ENCODE data around the gene MYH8. TPM values are rescaled to one million over a fixed set of nuclear protein-coding genes. Genes with fewer than 3 reads are reported as not detected.
A peak's percentile ranks its signal among the peaks of the same experiment; 100 is the strongest.

Gene MYH8
- total RNA-seq, 1 experiment from 2014 or later, result not detected

GRCh38 chr17:10384175-10384574 is 37.6 kb downstream of the MYH8 start:
- no peak for DNase-seq (ENCODE audit: low read depth)

- no peak for DNase-seq (ENCODE audit: low read depth)
Measured at GRCh38 chr17:10380631-10381408, 40.9 kb downstream of the MYH8 start.

GRCh38 chr17:10372906-10373305 is 48.8 kb downstream of the MYH8 start, which contains the start of gene MYH13:
TSS of gene MYH13 (minus strand) at chr17:10373006. CDS start at chr17:10364530, 8,476 bp downstream.
- no peak for DNase-seq (ENCODE audit: low read depth)

GRCh38 chr17:10370016-10370608 is 51.6 kb downstream of the MYH8 start:
- DNase-seq (ENCODE audit: low read depth), result peak; percentile 31

- DNase-seq (ENCODE audit: low read depth), result no peak
Measured at GRCh38 chr17:10369239-10369638, 52.5 kb downstream of the MYH8 start.

GRCh38 chr17:10368561-10368960 is 53.2 kb downstream of the MYH8 start:
- no peak for DNase-seq (ENCODE audit: low read depth)

GRCh38 chr17:10360578-10360977 is 61.2 kb downstream of the MYH8 start:
- peak; percentile 30 for DNase-seq (ENCODE audit: low read depth)

GRCh38 chr17:10357768-10358167 is 64.0 kb downstream of the MYH8 start:
- DNase-seq (ENCODE audit: low read depth), result no peak

GRCh38 chr17:10354651-10355050 is 67.1 kb downstream of the MYH8 start:
- no peak for DNase-seq (ENCODE audit: low read depth)

GRCh38 chr17:10352893-10353292 is 68.9 kb downstream of the MYH8 start:
- DNase-seq (ENCODE audit: low read depth), result peak; percentile 40

- peak; percentile 25 for DNase-seq (ENCODE audit: low read depth)
Measured at GRCh38 chr17:10349403-10349802, 72.3 kb downstream of the MYH8 start.

- DNase-seq (ENCODE audit: low read depth), result no peak
Measured at GRCh38 chr17:10344816-10345215, 76.9 kb downstream of the MYH8 start.

Other genes with a start within 250 kb of the MYH8 start
- gene GAS7, start 223.3 kb downstream of the MYH8 start, total RNA-seq (2014; rRNA removed; shearing (Covaris generic)), result 0.76 TPM in 1 of 2 replicates, not detected in the other
- gene MYH13, start 48.9 kb downstream of the MYH8 start, total RNA-seq (2014; rRNA removed; shearing (Covaris generic)), result not detected in 2 replicates
- not detected in 2 replicates for gene MYH4, start 47.6 kb upstream of the MYH8 start, total RNA-seq (2014; rRNA removed; shearing (Covaris generic))
- gene MYH1, start 96.6 kb upstream of the MYH8 start, total RNA-seq (2014; rRNA removed; shearing (Covaris generic)), result not detected in 2 replicates
- 0.03 TPM in 1 of 2 replicates, not detected in the other for gene MYH2, start 127.7 kb upstream of the MYH8 start, total RNA-seq (2014; rRNA removed; shearing (Covaris generic))
- gene MYH3, start 235.4 kb upstream of the MYH8 start, total RNA-seq (2014; rRNA removed; shearing (Covaris generic)), result 0.66 and 0.97 TPM in 2 replicates

All from HT1080 (cell line).